Measurements from ENCODE around the gene TESMIN.

GRCh38 chr11:68682531-68682961, 68.8 kb downstream of the TESMIN start:
- TF ChIP-seq CTCF (conservative IDR thresholded peaks at IDR 0.05; ENCODE audit: low read depth, low read length) (no peak), CEBPB (IDR thresholded peaks at IDR 0.05; ENCODE audit: low read depth, low read length) (no peak)

Data from IMR-90 (cell line).